ENCODE results near the gene BAIAP2. TPM values are rescaled to one million over a fixed set of nuclear protein-coding genes. Genes with fewer than 3 reads are reported as not detected.

BAIAP2 gene
- total RNA-seq, 6 experiments from 2014 or later = 30.8 to 47.4 (median 35.9) TPM

GRCh38 chr17:81159611-81160265 lies 124.8 kb downstream of the BAIAP2 start:
- Mint-ChIP-seq H3K27ac (no peak overlapping the region), H3K27me3 (ENCODE audit: insufficient read depth) (peaks cover 10% of the 10 kb centered on the region; the same call in 1 of the 2 replicates), H3K4me3 (no peak overlapping the region), H3K4me1 (ENCODE audit: low read depth) (no peaks in the 10 kb centered on the region), H3K9me3 (no peaks in the 10 kb centered on the region), H3K36me3 (ENCODE audit: low read depth) (no peaks in the 10 kb centered on the region)
- TF ChIP-seq CTCF (IDR thresholded peaks at IDR 0.05) = no peak
- DNase-seq = no peak

GRCh38 chr17:81160306-81160705 lies 125.4 kb downstream of the BAIAP2 start:
- Mint-ChIP-seq H3K9me3 (no peaks in the 10 kb centered on the region), H3K4me1 (ENCODE audit: low read depth) (no peaks in the 10 kb centered on the region), H3K4me3 (no peak overlapping the region), H3K27me3 (ENCODE audit: insufficient read depth) (peaks cover 10% of the 10 kb centered on the region; the same call in 1 of the 2 replicates), H3K27ac (no peak overlapping the region), H3K36me3 (ENCODE audit: low read depth) (no peaks in the 10 kb centered on the region)
- DNase-seq = no peak
- no peak for TF ChIP-seq CTCF (IDR thresholded peaks at IDR 0.05)

- no peak overlapping the region for H3K27ac Mint-ChIP-seq
- DNase-seq = no peak
- TF ChIP-seq CTCF (IDR thresholded peaks at IDR 0.05) = no peak
- H3K4me1 Mint-ChIP-seq (ENCODE audit: low read depth) = no peaks in the 10 kb centered on the region
- peaks cover 10% of the 10 kb centered on the region; the same call in 1 of the 2 replicates for H3K27me3 Mint-ChIP-seq (ENCODE audit: insufficient read depth)
- H3K4me3 Mint-ChIP-seq = no peak overlapping the region
- H3K9me3 Mint-ChIP-seq = no peaks in the 10 kb centered on the region
- H3K36me3 Mint-ChIP-seq (ENCODE audit: low read depth) = no peaks in the 10 kb centered on the region
Observed at GRCh38 chr17:81160747-81161453, 125.9 kb downstream of the BAIAP2 start.

- H3K4me3 Mint-ChIP-seq = no peak overlapping the region
- no peak for DNase-seq
- no peak overlapping the region for H3K27ac Mint-ChIP-seq
- no peaks in the 10 kb centered on the region for H3K9me3 Mint-ChIP-seq
- H3K27me3 Mint-ChIP-seq (ENCODE audit: insufficient read depth) = peaks cover 10% of the 10 kb centered on the region; the same call in 1 of the 2 replicates
- TF ChIP-seq CTCF (IDR thresholded peaks at IDR 0.05) = no peak
- H3K36me3 Mint-ChIP-seq (ENCODE audit: low read depth) = no peaks in the 10 kb centered on the region
- no peaks in the 10 kb centered on the region for H3K4me1 Mint-ChIP-seq (ENCODE audit: low read depth)
Observed at GRCh38 chr17:81161536-81161935, 126.6 kb downstream of the BAIAP2 start.

- no peak for DNase-seq
- no peaks in the 10 kb centered on the region for H3K36me3 Mint-ChIP-seq (ENCODE audit: low read depth)
- H3K27me3 Mint-ChIP-seq (ENCODE audit: insufficient read depth) = peaks cover 12% of the 10 kb centered on the region; the same call in 1 of the 2 replicates
- H3K4me1 Mint-ChIP-seq (ENCODE audit: low read depth) = no peaks in the 10 kb centered on the region
- H3K9me3 Mint-ChIP-seq = no peaks in the 10 kb centered on the region
- no peak for TF ChIP-seq CTCF (IDR thresholded peaks at IDR 0.05)
- H3K4me3 Mint-ChIP-seq = no peak overlapping the region
- no peak overlapping the region for H3K27ac Mint-ChIP-seq
Observed at GRCh38 chr17:81161972-81162371, 127.0 kb downstream of the BAIAP2 start.
